Sigmoid colon (tissue), 7 donors: Measurements from ENCODE around the gene SMC1A. TPM values are rescaled to one million over a fixed set of nuclear protein-coding genes. Genes with fewer than 3 reads are reported as not detected.

ENCODE experiments used
- DNase-seq: peaks from one replicate; pipeline ENCODE4 v3.0.0-alpha.2; 2019
- H3K27ac ChIP-seq, 4 donors: fragments of 200-600 bp; sonication (generic); one replicate each; pipeline ENCODE4 v1.5.1; 2016 to 2019; ENCODE audit warnings: mild to moderate bottlenecking in 1 of 4
- H3K27me3 ChIP-seq, 3 donors: fragments of 200-600 bp; sonication (generic); one replicate each; pipeline ENCODE4 v1.5.1; 2019; ENCODE audit warnings: mild to moderate bottlenecking in 1 of 3
- H3K36me3 ChIP-seq, 4 donors: fragments of 200-600 bp; sonication (generic); one replicate each; pipeline ENCODE4 v1.5.1; 2016 to 2019
- H3K4me1 ChIP-seq, 4 donors: fragments of 200-600 bp; sonication (generic); one replicate each; pipeline ENCODE4 v1.5.1; 2017 to 2019
- H3K4me3 ChIP-seq, 4 donors: fragments of 200-600 bp; sonication (generic); one replicate each; pipeline ENCODE4 v1.5.1; 2017 to 2019; ENCODE audit warnings: mild to moderate bottlenecking in 2 of 4, moderate library complexity in 1 of 4
- H3K9me3 ChIP-seq, 4 donors: fragments of 200-600 bp in 3 of 4; sonication (generic) in 3 of 4; one replicate each; pipeline versions ENCODE4 v1.5.1 to v1.6.1; 2013 to 2019
- CTCF ChIP-seq, 4 experiments: fragments of 450-650 bp in 3 of 4; fragments of 200-600 bp in 1 of 4; IDR thresholded peaks; one replicate each; pipeline ENCODE4 v1.5.1; 2016 to 2019; ENCODE audit warnings: antibody characterized with exemption in 4 of 4, mild to moderate bottlenecking in 3 of 4, moderate library complexity in 2 of 4
- EP300 ChIP-seq, 4 donors: sonication (generic); formaldehyde crosslinking; IDR thresholded peaks; one replicate each; pipeline ENCODE4 v1.6.1; 2017; ENCODE audit warnings: antibody characterized with exemption in 4 of 4
- POLR2A ChIP-seq, 2 donors: fragments of 450-650 bp; IDR thresholded peaks; one replicate each; pipeline ENCODE4 v1.6.1; 2016; ENCODE audit warnings: antibody characterized with exemption in 2 of 2, mild to moderate bottlenecking in 2 of 2, moderate library complexity in 2 of 2
- POLR2AphosphoS5 ChIP-seq, 4 donors: sonication (generic); formaldehyde crosslinking; IDR thresholded peaks; one replicate each; pipeline ENCODE4 v1.6.1; 2017; ENCODE audit warnings: antibody characterized with exemption in 4 of 4
- WGBS, 2 donors: extraction: QIAGEN DNeasy Blood & Tissue Kit; methylation state at CpG; one replicate each; pipeline ENCODE4 v1.1.7; 2013; 5-methylcytosine and 5-hydroxymethylcytosine counted together
- intact Hi-C: fragments of 100-400 bp; cut with DNase I; formaldehyde crosslinking; loops from one replicate; pipeline ENCODE4 v1.15.1; 2023
- polyA plus RNA-seq, 3 donors: library from polyadenylated mRNA; stranded (reverse); fragments of 200-250 nt; gene quantifications; one replicate each; pipeline ENCODE4 v1.2.3, GENCODE V29; 2013
- total RNA-seq, 4 donors: library from RNA; depleted of rRNA; stranded (reverse); fragments of >200 nt; gene quantifications; one replicate each; pipeline ENCODE4 v1.1.0, GENCODE V29; 2016
- donor health status: healthy with polysubstance abuse.
- donor health status: Bipolar disorder and iron deficiency.
- donor health status: healthy.

The SMC1A gene
- total and polyA plus RNA-seq, 7 donors, result 4.2 to 45.7 (median 27.8) TPM

DNA sequence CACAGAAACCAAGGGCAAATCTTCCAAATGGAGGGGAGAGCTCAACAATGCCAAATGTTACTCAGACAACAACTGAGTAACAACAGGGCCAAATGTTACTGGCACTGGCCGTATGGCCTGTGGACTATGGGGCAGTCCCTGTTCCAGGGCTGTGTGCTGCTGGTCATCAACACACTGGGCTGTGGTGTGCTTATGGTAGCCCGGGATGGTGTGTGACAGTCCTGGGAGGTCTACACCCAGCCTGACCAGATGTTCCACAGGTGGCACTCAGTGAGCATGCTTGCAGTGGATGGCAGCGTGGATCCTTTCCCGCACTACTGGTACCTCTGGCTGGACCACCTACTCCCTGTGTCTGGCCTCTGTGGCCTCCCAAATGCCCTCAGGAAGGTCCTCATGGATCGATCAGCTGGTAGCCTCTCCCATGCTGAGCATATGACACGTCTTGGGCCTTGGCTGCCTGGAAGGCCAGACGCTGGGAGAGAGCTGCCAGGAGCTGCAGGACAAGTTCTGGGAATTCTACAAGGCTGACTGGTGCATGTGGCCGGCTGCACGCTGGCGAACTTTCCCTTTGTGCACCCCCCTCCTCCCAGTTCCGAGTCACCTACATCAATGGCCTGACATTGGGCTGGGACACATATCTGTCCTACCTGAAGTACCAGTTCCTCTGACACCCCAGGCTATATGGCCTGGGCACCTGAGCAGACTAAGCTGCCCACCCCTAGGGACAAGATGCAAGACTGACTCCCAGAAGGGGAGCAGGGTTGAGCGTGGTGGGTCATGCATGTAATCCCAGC, 81.4 kb downstream of the SMC1A start:
- no peak overlapping the region for H3K27ac ChIP-seq
- intact Hi-C loops, result no loop called here
- no peak for DNase-seq
- TF ChIP-seq POLR2AphosphoS5 (IDR thresholded peaks at IDR 0.05) (no peak), POLR2A (IDR thresholded peaks at IDR 0.05) (no peak), CTCF (IDR thresholded peaks at IDR 0.05) (no peak), EP300 (IDR thresholded peaks at IDR 0.05) (no peak)
- no peaks in the 10 kb centered on the region for H3K4me1 ChIP-seq
- 89 to 92% methylated on average over 12 of the region's 12 CpGs for WGBS, 2 donors
- H3K36me3 ChIP-seq, result no peaks in the 10 kb centered on the region
- no peaks in the 10 kb centered on the region for H3K27me3 ChIP-seq
- peaks cover 0 to 2% (median 0%) of the 10 kb centered on the region in 4 donors for H3K9me3 ChIP-seq
- H3K4me3 ChIP-seq, result no peak overlapping the region

- DNase-seq, result no peak
- intact Hi-C loops, result no loop called here
- Histone ChIP-seq H3K27ac (no peak overlapping the region), H3K4me3 (no peak overlapping the region), H3K9me3 (no peaks in the 10 kb centered on the region), H3K4me1 (no peaks in the 10 kb centered on the region), H3K27me3 (no peaks in the 10 kb centered on the region), H3K36me3 (no peaks in the 10 kb centered on the region)
- 80 to 82% methylated on average over 10 of the region's 10 CpGs for WGBS, 2 donors
- no peak for TF ChIP-seq EP300 (IDR thresholded peaks at IDR 0.05)
- no peak for TF ChIP-seq POLR2A (IDR thresholded peaks at IDR 0.05)
- no peak for TF ChIP-seq CTCF (IDR thresholded peaks at IDR 0.05)
- TF ChIP-seq POLR2AphosphoS5 (IDR thresholded peaks at IDR 0.05), result no peak
These were observed 85.4 kb downstream of the SMC1A start for GRCh38 chrX:53337101-53337500.

- no peaks in the 10 kb centered on the region for H3K9me3 ChIP-seq
- TF ChIP-seq EP300 (IDR thresholded peaks at IDR 0.05) (no peak), POLR2A (IDR thresholded peaks at IDR 0.05) (no peak), CTCF (IDR thresholded peaks at IDR 0.05) (no peak), POLR2AphosphoS5 (IDR thresholded peaks at IDR 0.05) (no peak)
- no peaks in the 10 kb centered on the region for H3K27me3 ChIP-seq
- 88 to 91% methylated on average over 3 of the region's 3 CpGs for WGBS, 2 donors
- no peak overlapping the region for H3K27ac ChIP-seq
- no peaks in the 10 kb centered on the region for H3K4me1 ChIP-seq
- intact Hi-C loops, result no loop called here
- no peak overlapping the region for H3K4me3 ChIP-seq
- H3K36me3 ChIP-seq, result no peaks in the 10 kb centered on the region
- no peak for DNase-seq
These were observed 88.6 kb downstream of the SMC1A start for GRCh38 chrX:53333853-53334252.

DNA sequence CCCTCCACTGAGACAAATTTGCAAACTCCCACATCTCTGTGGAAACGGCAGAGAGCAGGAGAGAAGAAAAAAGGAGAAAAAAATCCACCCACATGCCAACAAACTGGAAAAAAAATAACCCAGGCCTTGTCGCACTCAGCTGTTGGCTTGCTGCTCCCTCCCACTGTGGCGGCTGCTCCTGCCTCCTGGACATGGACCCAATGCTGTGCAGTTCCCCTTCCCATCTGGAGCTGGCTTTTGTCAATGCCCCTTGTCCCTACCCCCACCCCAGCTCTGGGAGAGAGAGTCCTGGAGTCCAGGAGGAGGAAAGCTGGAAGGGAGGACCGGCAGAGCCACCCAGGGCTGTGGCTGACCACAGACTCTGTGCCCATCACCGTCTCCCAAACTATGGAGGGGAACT, 90.2 kb downstream of the SMC1A start:
- DNase-seq, result no peak
- Histone ChIP-seq H3K27ac (no peak overlapping the region), H3K36me3 (no peaks in the 10 kb centered on the region), H3K4me1 (no peaks in the 10 kb centered on the region), H3K4me3 (no peak overlapping the region), H3K27me3 (no peaks in the 10 kb centered on the region), H3K9me3 (no peaks in the 10 kb centered on the region)
- TF ChIP-seq POLR2A (IDR thresholded peaks at IDR 0.05), result no peak
- TF ChIP-seq CTCF (IDR thresholded peaks at IDR 0.05), result no peak
- no peak for TF ChIP-seq EP300 (IDR thresholded peaks at IDR 0.05)
- no peak for TF ChIP-seq POLR2AphosphoS5 (IDR thresholded peaks at IDR 0.05)
- intact Hi-C loops, result no loop called here
- 58 to 68% methylated on average over 5 of the region's 5 CpGs for WGBS, 2 donors

GRCh38 chrX:53330331-53330730, 92.1 kb downstream of the SMC1A start:
- DNase-seq, result no peak
- H3K36me3 ChIP-seq, result no peaks in the 10 kb centered on the region
- no peak overlapping the region for H3K27ac ChIP-seq
- no peak overlapping the region for H3K4me3 ChIP-seq
- intact Hi-C loops, result no loop called here
- H3K27me3 ChIP-seq, result no peaks in the 10 kb centered on the region
- H3K4me1 ChIP-seq, result no peaks in the 10 kb centered on the region
- TF ChIP-seq CTCF (IDR thresholded peaks at IDR 0.05), result no peak
- no peak for TF ChIP-seq EP300 (IDR thresholded peaks at IDR 0.05)
- TF ChIP-seq POLR2AphosphoS5 (IDR thresholded peaks at IDR 0.05), result no peak
- no peak for TF ChIP-seq POLR2A (IDR thresholded peaks at IDR 0.05)
- WGBS, 2 donors, result 80 to 85% methylated on average over 10 of the region's 10 CpGs
- no peaks in the 10 kb centered on the region for H3K9me3 ChIP-seq
